Keratinocyte (primary cell): ENCODE results near the gene RBFOX1. TPM values are rescaled to one million over a fixed set of nuclear protein-coding genes. Genes with fewer than 3 reads are reported as not detected.

ENCODE experiments used
- DNase-seq: peaks from one replicate; pipeline ENCODE4 v3.0.0-alpha.2; 2011; ENCODE audit warnings: low read depth, missing footprints, low spot score
- FAIRE-seq: peaks from 2 replicates; lab custom pipeline; 2011; peaks lifted over from hg19 to GRCh38; lab: Jason Lieb, UNC
- H2AFZ ChIP-seq: 2 replicates; pipeline ENCODE4 v1.6.0; 2012; ENCODE audit warnings: low read length, control low read depth, inconsistent platforms; ENCODE audit not compliant: control insufficient read depth
- H3K27ac ChIP-seq: 2 replicates; pipeline ENCODE4 v1.5.1; 2011; ENCODE audit warnings: low read length; ENCODE audit not compliant: control insufficient read depth, insufficient read depth
- H3K27me3 ChIP-seq: 3 replicates; pipeline ENCODE4 v1.6.0; 2011; ENCODE audit warnings: low read length; ENCODE audit not compliant: control insufficient read depth, insufficient read depth; ENCODE audit errors: extremely low read depth
- H3K36me3 ChIP-seq, 2 experiments: 2 replicates in 1 of 2; 3 replicates in 1 of 2; pipeline ENCODE4 v1.5.1; 2011; ENCODE audit warnings: low read length in 2 of 2, mild to moderate bottlenecking in 1 of 2; ENCODE audit not compliant: control insufficient read depth in 2 of 2, insufficient read depth in 2 of 2; ENCODE audit errors: extremely low read depth in 1 of 2
- H3K4me1 ChIP-seq: 3 replicates; pipeline ENCODE4 v1.5.1; 2011; ENCODE audit warnings: low read length; ENCODE audit not compliant: control insufficient read depth, insufficient read depth; ENCODE audit errors: extremely low read depth
- H3K4me2 ChIP-seq: 3 replicates; pipeline ENCODE4 v1.6.0; 2011; ENCODE audit warnings: low read depth, low read length; ENCODE audit not compliant: control insufficient read depth, insufficient read depth; ENCODE audit errors: extremely low read depth
- H3K4me3 ChIP-seq, 3 experiments: fragments of 200-600 bp in 1 of 3; sonication (generic) in 1 of 3; 2 replicates in 2 of 3; 3 replicates in 1 of 3; pipeline ENCODE4 v1.5.1; 2011 to 2016; ENCODE audit warnings: low read length in 3 of 3, mild to moderate bottlenecking in 3 of 3, control low read depth in 2 of 3, inconsistent platforms in 1 of 3, low read depth in 1 of 3, mixed read lengths in 1 of 3, mixed run types in 1 of 3, moderate library complexity in 1 of 3; ENCODE audit not compliant: control insufficient read depth in 2 of 3, insufficient read depth in 2 of 3; ENCODE audit errors: extremely low read depth in 1 of 3
- H3K79me2 ChIP-seq: 2 replicates; pipeline ENCODE4 v1.6.0; 2012; ENCODE audit warnings: low read length; ENCODE audit not compliant: control insufficient read depth, insufficient read depth
- H3K9ac ChIP-seq: 3 replicates; pipeline ENCODE4 v1.6.0; 2011; ENCODE audit warnings: low read length; ENCODE audit not compliant: control insufficient read depth, insufficient read depth; ENCODE audit errors: extremely low read depth
- H3K9me1 ChIP-seq: 3 replicates; pipeline ENCODE4 v1.6.0; 2011; ENCODE audit warnings: low read length; ENCODE audit not compliant: control insufficient read depth, insufficient read depth; ENCODE audit errors: extremely low read depth
- H3K9me3 ChIP-seq: 2 replicates; pipeline ENCODE4 v1.5.1; 2012; ENCODE audit warnings: low read depth, low read length; ENCODE audit not compliant: control insufficient read depth
- H4K20me1 ChIP-seq: 3 replicates; pipeline ENCODE4 v1.6.0; 2011; ENCODE audit warnings: low read length; ENCODE audit not compliant: control insufficient read depth, insufficient read depth; ENCODE audit errors: extremely low read depth
- EZH2 ChIP-seq: IDR thresholded peaks from one replicate; pipeline ENCODE4 v1.6.1; 2012; ENCODE audit warnings: inconsistent platforms, mild to moderate bottlenecking, low read length, moderate library complexity
- dilution Hi-C: fragments of 300-500 bp; cut with MboI; formaldehyde crosslinking; loops from one replicate; pipeline ENCODE4 v1.7.0; 2020; ENCODE audit warnings: low sequenced_read_pairs; ENCODE audit not compliant: extremely low pct_ligation_motif_present
- polyA plus RNA-seq, 5 experiments: library from polyadenylated mRNA; depleted of rRNA in 3 of 5; stranded (reverse) in 3 of 5; stranded (forward) in 1 of 5; unstranded in 1 of 5; fragments of >200 nt; gene quantifications; 1 replicate in 1 of 5; 2 replicates in 3 of 5; 3 replicates in 1 of 5; pipeline versions ENCODE4 v1.2.1 to v1.2.3, GENCODE V29; 2011 to 2012; ENCODE audit warnings: missing spikeins in 2 of 5, low read depth in 1 of 5, low replicate concordance in 1 of 5
- TF ChIP-seq, protein P1 (sequence below), 3 experiments: IDR thresholded peaks in 1 of 3; conservative IDR thresholded peaks in 1 of 3; optimal IDR thresholded peaks in 1 of 3; 2 replicates in 2 of 3; 3 replicates in 1 of 3; pipeline versions ENCODE3 to v1.5.1; 2011; ENCODE audit warnings: low read length in 3 of 3, mild to moderate bottlenecking in 3 of 3, moderate library complexity in 2 of 3, control low read depth in 1 of 3, inconsistent platforms in 1 of 3; ENCODE audit not compliant: insufficient read depth in 2 of 3; ENCODE audit errors: extremely low read depth in 1 of 3

RBFOX1 gene
- polyA plus RNA-seq, 1 donor (not counting 4 experiments of a cell fraction or from before 2014, with no cell fraction given), result not detected

DNA sequence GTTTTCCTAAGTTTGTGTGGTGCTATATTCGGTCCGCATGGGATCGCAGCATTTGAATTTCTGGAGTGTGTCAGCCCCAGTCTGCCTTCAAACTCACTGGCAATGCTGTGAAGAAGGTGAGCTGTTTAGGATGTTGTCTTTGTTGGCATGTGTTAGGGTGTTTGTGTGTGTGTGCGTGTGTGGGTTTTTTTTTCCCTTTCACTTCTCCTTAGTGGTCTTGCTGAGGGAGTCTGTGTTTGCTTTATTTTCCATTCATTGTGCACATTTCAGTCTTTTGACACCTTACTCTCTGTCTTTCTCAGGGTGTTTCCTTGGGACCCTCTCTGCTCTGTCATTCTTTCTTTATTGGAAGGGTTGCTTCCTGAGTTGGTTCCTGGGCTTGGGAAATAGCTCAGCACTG is 27.7 kb upstream of the RBFOX1 start:
- TF ChIP-seq, protein P1, sequence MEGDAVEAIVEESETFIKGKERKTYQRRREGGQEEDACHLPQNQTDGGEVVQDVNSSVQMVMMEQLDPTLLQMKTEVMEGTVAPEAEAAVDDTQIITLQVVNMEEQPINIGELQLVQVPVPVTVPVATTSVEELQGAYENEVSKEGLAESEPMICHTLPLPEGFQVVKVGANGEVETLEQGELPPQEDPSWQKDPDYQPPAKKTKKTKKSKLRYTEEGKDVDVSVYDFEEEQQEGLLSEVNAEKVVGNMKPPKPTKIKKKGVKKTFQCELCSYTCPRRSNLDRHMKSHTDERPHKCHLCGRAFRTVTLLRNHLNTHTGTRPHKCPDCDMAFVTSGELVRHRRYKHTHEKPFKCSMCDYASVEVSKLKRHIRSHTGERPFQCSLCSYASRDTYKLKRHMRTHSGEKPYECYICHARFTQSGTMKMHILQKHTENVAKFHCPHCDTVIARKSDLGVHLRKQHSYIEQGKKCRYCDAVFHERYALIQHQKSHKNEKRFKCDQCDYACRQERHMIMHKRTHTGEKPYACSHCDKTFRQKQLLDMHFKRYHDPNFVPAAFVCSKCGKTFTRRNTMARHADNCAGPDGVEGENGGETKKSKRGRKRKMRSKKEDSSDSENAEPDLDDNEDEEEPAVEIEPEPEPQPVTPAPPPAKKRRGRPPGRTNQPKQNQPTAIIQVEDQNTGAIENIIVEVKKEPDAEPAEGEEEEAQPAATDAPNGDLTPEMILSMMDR (optimal IDR thresholded peaks at IDR 0.05 in 1 of 3, IDR thresholded peaks at IDR 0.05 in 1 of 3, conservative IDR thresholded peaks at IDR 0.05 in 1 of 3; ENCODE audit: extremely low read depth in 1 of 3, insufficient read depth in 2 of 3, low read length in 3 of 3), result no peak
- no peak for TF ChIP-seq EZH2
- no peak overlapping the region for H3K9ac ChIP-seq
- no peak for DNase-seq
- H3K4me3 ChIP-seq, result no peak overlapping the region
- H3K36me3 ChIP-seq, result no peaks in the 10 kb centered on the region
- H3K9me1 ChIP-seq, result no peaks in the 10 kb centered on the region
- no peaks in the 10 kb centered on the region for H3K4me1 ChIP-seq
- no peak overlapping the region for H3K27ac ChIP-seq
- no peaks in the 10 kb centered on the region for H3K79me2 ChIP-seq
- H3K9me3 ChIP-seq, result no peaks in the 10 kb centered on the region
- no peak overlapping the region for H2AFZ ChIP-seq
- H4K20me1 ChIP-seq, result no peaks in the 10 kb centered on the region
- dilution Hi-C loops, result no loop called here
- FAIRE-seq, result no peak
- no peak overlapping the region for H3K4me2 ChIP-seq
- peaks cover 16% of the 10 kb centered on the region for H3K27me3 ChIP-seq

- H3K9me1 ChIP-seq, result no peaks in the 10 kb centered on the region
- no peaks in the 10 kb centered on the region for H3K4me1 ChIP-seq
- H3K9ac ChIP-seq, result no peak overlapping the region
- no peaks in the 10 kb centered on the region for H3K36me3 ChIP-seq
- H4K20me1 ChIP-seq, result no peaks in the 10 kb centered on the region
- no peak overlapping the region for H3K27ac ChIP-seq
- peaks cover 5% of the 10 kb centered on the region for H3K9me3 ChIP-seq
- dilution Hi-C loops, result no loop called here
- H3K79me2 ChIP-seq, result no peaks in the 10 kb centered on the region
- H2AFZ ChIP-seq, result no peak overlapping the region
- H3K27me3 ChIP-seq, result no peaks in the 10 kb centered on the region
- H3K4me3 ChIP-seq, result no peak overlapping the region
- no peak overlapping the region for H3K4me2 ChIP-seq
- no peak for DNase-seq
- TF ChIP-seq EZH2, result no peak
- no peak for FAIRE-seq
These were observed 19.5 kb upstream of the RBFOX1 start for GRCh38 chr16:7313170-7313569.

DNA sequence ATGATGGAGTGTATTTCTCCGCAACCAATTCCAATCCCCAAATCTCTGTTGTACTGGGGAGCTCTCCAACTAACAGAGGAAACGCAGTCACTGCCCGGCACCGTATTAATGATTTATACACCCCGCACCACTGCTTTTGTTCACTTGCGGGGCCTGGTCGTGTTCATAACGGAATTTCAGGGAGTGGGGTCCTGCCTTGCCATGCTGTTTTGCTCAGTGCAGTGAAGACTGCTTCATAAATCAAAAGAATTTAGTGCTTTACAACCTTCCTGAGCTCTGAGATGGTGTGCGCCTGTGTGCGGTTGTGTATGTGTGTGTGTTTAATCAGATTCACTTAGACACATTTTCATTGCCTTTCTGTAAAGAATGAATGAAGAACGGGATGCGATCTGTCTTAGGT is 18.5 kb upstream of the RBFOX1 start:
- DNase-seq, result no peak
- no peak overlapping the region for H3K27ac ChIP-seq
- no peaks in the 10 kb centered on the region for H3K4me1 ChIP-seq
- dilution Hi-C loops, result no loop called here
- H4K20me1 ChIP-seq, result no peaks in the 10 kb centered on the region
- FAIRE-seq, result no peak
- no peaks in the 10 kb centered on the region for H3K9me1 ChIP-seq
- no peak for TF ChIP-seq EZH2
- TF ChIP-seq, protein P1 (optimal IDR thresholded peaks at IDR 0.05 in 1 of 3, IDR thresholded peaks at IDR 0.05 in 1 of 3, conservative IDR thresholded peaks at IDR 0.05 in 1 of 3; ENCODE audit: extremely low read depth in 1 of 3, insufficient read depth in 2 of 3, low read length in 3 of 3), result no peak
- no peak overlapping the region for H3K4me3 ChIP-seq
- no peaks in the 10 kb centered on the region for H3K79me2 ChIP-seq
- H3K27me3 ChIP-seq, result no peaks in the 10 kb centered on the region
- H3K4me2 ChIP-seq, result no peak overlapping the region
- no peak overlapping the region for H2AFZ ChIP-seq
- no peak overlapping the region for H3K9ac ChIP-seq
- H3K36me3 ChIP-seq, result no peaks in the 10 kb centered on the region
- peaks cover 5% of the 10 kb centered on the region for H3K9me3 ChIP-seq
